Naive thymus-derived CD4-positive, alpha-beta T cell (primary cell): Measurements from ENCODE around the gene SLC4A4. TPM values are rescaled to one million over a fixed set of nuclear protein-coding genes. Genes with fewer than 3 reads are reported as not detected.

ENCODE experiments used
- ATAC-seq: fragments of 150-1000 bp; cut with Tn5 transposase; 2 replicates; pipeline ENCODE4 v1.10.0; 2021; ENCODE audit warnings: mild to moderate bottlenecking, moderate library complexity
- CTCF ChIA-PET: fragments of 350-600 bp; sonication (Branson Sonifier 250); formaldehyde crosslinking; loops from one replicate; lab custom pipeline; 2021; ENCODE audit warnings: antibody characterized with exemption; lab: Charles Lee
- POLR2A ChIA-PET: fragments of 350-600 bp; sonication (Branson Sonifier 250); formaldehyde crosslinking; loops from one replicate; lab custom pipeline; 2021; ENCODE audit warnings: antibody characterized with exemption, inconsistent platforms; lab: Charles Lee
- DNase-seq, 9 donors: peaks; one replicate each; pipeline versions ENCODE4 v3.0.0 to v3.0.0-alpha.2; 2020 to 2022; ENCODE audit warnings: mixed read lengths in 1 of 9
- H3K27ac ChIP-seq: one replicate; pipeline ENCODE4 v1.7.0; 2013; ENCODE audit warnings: mild to moderate bottlenecking, low read depth, low read length, moderate library complexity
- H3K27me3 ChIP-seq, 2 donors: one replicate each; pipeline ENCODE4 v1.7.0; 2013; ENCODE audit warnings: low read length in 2 of 2, mild to moderate bottlenecking in 2 of 2, moderate library complexity in 2 of 2; ENCODE audit not compliant: control insufficient read depth in 2 of 2, insufficient read depth in 2 of 2
- H3K36me3 ChIP-seq, 3 experiments: 1 replicate in 2 of 3; 2 replicates in 1 of 3; pipeline ENCODE4 v1.7.0; 2013; ENCODE audit warnings: low read length in 3 of 3, mild to moderate bottlenecking in 3 of 3, moderate library complexity in 1 of 3; ENCODE audit not compliant: insufficient read depth in 3 of 3, control insufficient read depth in 2 of 3
- H3K4me1 ChIP-seq, 2 donors: one replicate each; pipeline ENCODE4 v1.7.0; 2013; ENCODE audit warnings: low read length in 2 of 2, mild to moderate bottlenecking in 2 of 2, moderate library complexity in 1 of 2; ENCODE audit not compliant: control insufficient read depth in 2 of 2, insufficient read depth in 2 of 2
- H3K4me3 ChIP-seq: 2 replicates; pipeline ENCODE4 v1.7.0; 2013; ENCODE audit warnings: mild to moderate bottlenecking, low read length
- H3K9me3 ChIP-seq, 3 experiments: 1 replicate in 2 of 3; 2 replicates in 1 of 3; pipeline ENCODE4 v1.7.0; 2013; ENCODE audit warnings: low read length in 3 of 3; ENCODE audit not compliant: control insufficient read depth in 2 of 3
- H3K27ac Mint-ChIP-seq, 9 donors: one replicate each; pipeline ENCODE4 v1.8.0; 2020 to 2022; ENCODE audit warnings: mixed read lengths in 9 of 9, mild to moderate bottlenecking in 8 of 9, moderate library complexity in 5 of 9, inconsistent platforms in 2 of 9
- H3K27me3 Mint-ChIP-seq, 5 donors: one replicate each; pipeline ENCODE4 v1.8.0; 2021 to 2022; ENCODE audit warnings: mixed read lengths in 5 of 5, mild to moderate bottlenecking in 1 of 5
- H3K36me3 Mint-ChIP-seq, 5 donors: one replicate each; pipeline ENCODE4 v1.8.0; 2020 to 2022; ENCODE audit warnings: mixed read lengths in 5 of 5, mild to moderate bottlenecking in 3 of 5, inconsistent platforms in 1 of 5
- H3K4me1 Mint-ChIP-seq, 7 donors: one replicate each; pipeline ENCODE4 v1.8.0; 2020 to 2022; ENCODE audit warnings: mixed read lengths in 7 of 7, mild to moderate bottlenecking in 3 of 7, inconsistent platforms in 1 of 7
- H3K4me3 Mint-ChIP-seq, 10 donors: one replicate each; pipeline ENCODE4 v1.8.0; 2020 to 2022; ENCODE audit warnings: mild to moderate bottlenecking in 10 of 10, mixed read lengths in 10 of 10, moderate library complexity in 6 of 10, inconsistent platforms in 2 of 10
- H3K9me3 Mint-ChIP-seq, 11 donors: one replicate each; pipeline ENCODE4 v1.8.0; 2020 to 2022; ENCODE audit warnings: mixed read lengths in 11 of 11, mild to moderate bottlenecking in 4 of 11, inconsistent platforms in 1 of 11, moderate library complexity in 1 of 11
- intact Hi-C, 2 donors: fragments of 100-400 bp; cut with micrococcal nuclease; formaldehyde crosslinking; loops; one replicate each; pipeline ENCODE4 v1.15.1; 2023
- polyA plus RNA-seq, 2 donors: library from polyadenylated mRNA; unstranded; fragments of 300-500 nt; fragmentation: Illumina TruSeq; gene quantifications; one replicate each; pipeline ENCODE4 v1.2.3, GENCODE V29; 2021
- total RNA-seq, 6 experiments: library from RNA in 5 of 6; stranded (reverse) in 5 of 6; gene quantifications; 1 replicate in 5 of 6; 2 replicates in 1 of 6; pipeline ENCODE4 v1.2.3 and lab custom pipeline; 2021 to 2026

Gene SLC4A4
- total and polyA plus RNA-seq, 7 experiments from 2014 or later: 0.36 to 2.7 (median 1.2) TPM; not detected in 4

- no peaks in the 10 kb centered on the region for H3K27me3 ChIP-seq
- Mint-ChIP-seq H3K27me3 (peaks cover 0 to 21% (median 6%) of the 10 kb centered on the region in 5 donors), H3K9me3 (peaks cover 0 to 16% (median 7%) of the 10 kb centered on the region in 11 donors), H3K27ac (no peak overlapping the region), H3K36me3 (no peaks in the 10 kb centered on the region), H3K4me1 (no peaks in the 10 kb centered on the region), H3K4me3 (no peak overlapping the region)
- no peak overlapping the region for H3K4me3 ChIP-seq
- H3K4me1 ChIP-seq: no peaks in the 10 kb centered on the region
- intact Hi-C loops: no loop called here
- H3K9me3 ChIP-seq: no peaks in the 10 kb centered on the region
- no peak for ATAC-seq
- no peak for DNase-seq
- ChIA-PET POLR2A (no interaction called here), CTCF (no interaction called here)
- no peak overlapping the region for H3K27ac ChIP-seq
- no peaks in the 10 kb centered on the region for H3K36me3 ChIP-seq
Measured at GRCh38 chr4:71333368-71333767, 5.5 kb upstream of the SLC4A4 start.

- no peak overlapping the region for H3K4me3 Mint-ChIP-seq
- peaks cover 0 to 6% (median 0%) of the 10 kb centered on the region in 7 donors for H3K4me1 Mint-ChIP-seq
- CTCF ChIA-PET: no interaction called here
Measured at GRCh38 chr4:71333960-71334359, 4.9 kb upstream of the SLC4A4 start.

GRCh38 chr4:71334465-71334882 lies 4.3 kb upstream of the SLC4A4 start:
- no peak overlapping the region for H3K27ac Mint-ChIP-seq
- ChIA-PET CTCF (no interaction called here), POLR2A (no interaction called here)
- no peak for ATAC-seq
- H3K27me3 Mint-ChIP-seq: peaks cover 0 to 25% (median 4%) of the 10 kb centered on the region in 5 donors
- Histone ChIP-seq H3K27ac (no peak overlapping the region), H3K27me3 (no peaks in the 10 kb centered on the region), H3K4me1 (no peaks in the 10 kb centered on the region), H3K9me3 (no peaks in the 10 kb centered on the region), H3K36me3 (no peaks in the 10 kb centered on the region), H3K4me3 (no peak overlapping the region)
- H3K36me3 Mint-ChIP-seq: peaks cover 0 to 3% (median 0%) of the 10 kb centered on the region in 5 donors
- intact Hi-C loops: no loop called here
- peaks cover 0 to 9% (median 0%) of the 10 kb centered on the region in 7 donors for H3K4me1 Mint-ChIP-seq
- DNase-seq: no peak
- no peak overlapping the region for H3K4me3 Mint-ChIP-seq
- peaks cover 0 to 16% (median 7%) of the 10 kb centered on the region in 11 donors for H3K9me3 Mint-ChIP-seq

More at GRCh38 chr4:71333960-71334359, 4.9 kb upstream of the SLC4A4 start:
- ATAC-seq: no peak
- POLR2A ChIA-PET: no interaction called here
- peaks cover 0 to 23% (median 3%) of the 10 kb centered on the region in 5 donors for H3K27me3 Mint-ChIP-seq
- no peaks in the 10 kb centered on the region for H3K27me3 ChIP-seq
- DNase-seq: no peak
- H3K36me3 ChIP-seq: no peaks in the 10 kb centered on the region
- intact Hi-C loops: no loop called here
- H3K4me3 ChIP-seq: no peak overlapping the region
- peaks cover 0 to 16% (median 7%) of the 10 kb centered on the region in 11 donors for H3K9me3 Mint-ChIP-seq
- H3K9me3 ChIP-seq: no peaks in the 10 kb centered on the region
- no peaks in the 10 kb centered on the region for H3K4me1 ChIP-seq
- no peak overlapping the region for H3K27ac ChIP-seq
- no peak overlapping the region for H3K27ac Mint-ChIP-seq
- peaks cover 0 to 2% (median 0%) of the 10 kb centered on the region in 5 donors for H3K36me3 Mint-ChIP-seq

GRCh38 chr4:71343670-71344466 lies 5.0 kb downstream of the SLC4A4 start:
- H3K27me3 ChIP-seq: no peaks in the 10 kb centered on the region
- Mint-ChIP-seq H3K4me3 (no peak overlapping the region), H3K36me3 (peaks cover 0 to 2% (median 0%) of the 10 kb centered on the region in 5 donors), H3K4me1 (peaks cover 0 to 4% (median 0%) of the 10 kb centered on the region in 7 donors), H3K27me3 (peaks cover 6 to 28% (median 12%) of the 10 kb centered on the region in 5 donors), H3K27ac (no peak overlapping the region), H3K9me3 (peaks cover 0 to 6% (median 0%) of the 10 kb centered on the region in 11 donors)
- ATAC-seq (no peak), DNase-seq (no peak)
- no peaks in the 10 kb centered on the region for H3K36me3 ChIP-seq
- no peaks in the 10 kb centered on the region for H3K9me3 ChIP-seq
- ChIA-PET CTCF (no interaction called here), POLR2A (no interaction called here)
- no peaks in the 10 kb centered on the region for H3K4me1 ChIP-seq
- no peak overlapping the region for H3K4me3 ChIP-seq
- H3K27ac ChIP-seq: no peak overlapping the region
- intact Hi-C loops: no loop called here

- no peaks in the 10 kb centered on the region for H3K4me1 ChIP-seq
- H3K27ac ChIP-seq: no peak overlapping the region
- no peak overlapping the region for H3K27ac Mint-ChIP-seq
- H3K27me3 Mint-ChIP-seq: peaks cover 9 to 26% (median 12%) of the 10 kb centered on the region in 5 donors
- H3K9me3 ChIP-seq: no peaks in the 10 kb centered on the region
- H3K9me3 Mint-ChIP-seq: peaks cover 0 to 6% (median 0%) of the 10 kb centered on the region in 11 donors
- no peak for ATAC-seq
- intact Hi-C loops: no loop called here
- ChIA-PET CTCF (interaction anchor here (0.6 kb wide), 1 partner anchor 825 kb away, joined by 3 read pairs; no protein-coding TSS in a partner anchor), POLR2A (no interaction called here)
- H3K4me3 Mint-ChIP-seq: no peak overlapping the region
- no peaks in the 10 kb centered on the region for H3K4me1 Mint-ChIP-seq
- H3K36me3 ChIP-seq: no peaks in the 10 kb centered on the region
- H3K4me3 ChIP-seq: no peak overlapping the region
- H3K27me3 ChIP-seq: no peaks in the 10 kb centered on the region
- DNase-seq: no peak
- no peaks in the 10 kb centered on the region for H3K36me3 Mint-ChIP-seq
Measured at GRCh38 chr4:71346710-71347109, 7.9 kb downstream of the SLC4A4 start.

GRCh38 chr4:71348586-71348985 lies 9.8 kb downstream of the SLC4A4 start:
- Mint-ChIP-seq H3K27me3 (peaks cover 3 to 23% (median 7%) of the 10 kb centered on the region in 5 donors), H3K4me3 (no peak overlapping the region), H3K9me3 (peaks cover 0 to 4% (median 0%) of the 10 kb centered on the region in 11 donors), H3K36me3 (no peaks in the 10 kb centered on the region), H3K4me1 (no peaks in the 10 kb centered on the region), H3K27ac (no peak overlapping the region)
- Histone ChIP-seq H3K9me3 (no peaks in the 10 kb centered on the region), H3K36me3 (no peaks in the 10 kb centered on the region), H3K27ac (no peak overlapping the region), H3K4me3 (no peak overlapping the region), H3K4me1 (no peaks in the 10 kb centered on the region), H3K27me3 (no peaks in the 10 kb centered on the region)
- no peak for ATAC-seq
- ChIA-PET POLR2A (interaction anchor here (0.6 kb wide), 1 partner anchor 455 kb away, joined by 3 read pairs; no protein-coding TSS in a partner anchor), CTCF (no interaction called here)
- intact Hi-C loops: no loop called here
- no peak for DNase-seq
